ENCODE measurements around the gene KDSR.

Gene KDSR

GRCh38 chr18:63284827-63285733, 81.9 kb downstream of the KDSR start:
- DNase-seq (ENCODE audit: low read depth in 2 of 3, low spot score in 2 of 3) = no peak

- no peak for DNase-seq (ENCODE audit: low read depth in 2 of 3, low spot score in 2 of 3)
Measured at GRCh38 chr18:63284173-63284799, 82.7 kb downstream of the KDSR start.

GRCh38 chr18:63283305-63284094, 83.5 kb downstream of the KDSR start:
- DNase-seq (ENCODE audit: low read depth in 2 of 3, low spot score in 2 of 3) = no peak

GRCh38 chr18:63282793-63283192, 84.2 kb downstream of the KDSR start:
- DNase-seq (ENCODE audit: low read depth in 2 of 3, low spot score in 2 of 3) = no peak

Measured in activated CD8-positive, alpha-beta memory T cell treated with anti-CD3 and anti-CD28 coated beads for 48 hours (primary cell).